ENCODE measurements around the gene AP5S1. TPM values are rescaled to one million over a fixed set of nuclear protein-coding genes. Genes with fewer than 3 reads are reported as not detected.

The AP5S1 gene
- total and polyA plus RNA-seq, 10 of the 15 experiments (the other 5 are each of a cell fraction or from before 2014, with no cell fraction given): 3.8 to 13.2 (median 7.8) TPM

DNA sequence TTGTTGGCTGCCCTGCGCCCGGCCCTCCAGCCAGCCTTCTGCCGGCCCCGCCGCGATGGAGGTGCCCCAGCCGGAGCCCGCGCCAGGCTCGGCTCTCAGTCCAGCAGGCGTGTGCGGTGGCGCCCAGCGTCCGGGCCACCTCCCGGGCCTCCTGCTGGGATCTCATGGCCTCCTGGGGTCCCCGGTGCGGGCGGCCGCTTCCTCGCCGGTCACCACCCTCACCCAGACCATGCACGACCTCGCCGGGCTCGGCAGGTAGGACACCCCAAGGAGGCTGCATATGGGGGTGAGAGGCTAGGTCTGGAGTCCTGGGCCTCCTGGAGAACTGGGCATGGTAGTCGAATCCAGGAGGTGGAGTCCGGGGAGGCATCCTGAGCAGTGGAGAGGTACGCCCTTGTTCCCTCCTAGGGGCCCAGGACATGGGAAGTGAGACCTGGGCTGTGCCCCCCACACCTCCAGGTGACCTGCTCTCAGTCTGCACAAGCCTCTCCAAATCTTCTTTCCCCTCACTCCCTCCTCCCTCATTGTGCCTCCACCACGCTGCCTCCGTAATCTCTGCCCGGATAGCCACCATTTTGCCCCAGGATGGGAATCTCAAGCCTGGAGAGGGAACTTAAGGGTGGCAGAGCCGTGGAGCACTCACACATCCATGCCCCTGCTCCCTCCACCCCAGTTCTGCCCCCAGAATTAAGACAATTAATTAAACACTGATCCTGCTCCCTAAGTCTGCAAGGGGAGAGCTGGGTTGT is 23.7 kb upstream of the AP5S1 start:
- Histone ChIP-seq H3K4me3 (peak overlapping the region; percentile 77), H2AFZ (ENCODE audit: control insufficient read depth, low read depth, low read length) (no peak overlapping the region; the same call in 1 of the 2 replicates), H3K27ac (ENCODE audit: control insufficient read depth, insufficient read depth) (peak overlapping the region; percentile 62), H3K36me3 (ENCODE audit: control insufficient read depth in 2 of 2, insufficient read depth in 2 of 2, low read length in 1 of 2) (peaks cover 5 to 12% of the 10 kb centered on the region in 2 experiments; a peak in 3 of 4 replicates), H3K4me1 (ENCODE audit: control insufficient read depth, insufficient read depth, low read length) (peaks cover 36% of the 10 kb centered on the region), H3K27me3 (replicated peaks in 1 of 2; ENCODE audit: control insufficient read depth in 2 of 2, insufficient read depth in 2 of 2, low read length in 1 of 2) (no peaks in the 10 kb centered on the region), H4K20me1 (ENCODE audit: control insufficient read depth, insufficient read depth) (no peaks in the 10 kb centered on the region), H3K79me2 (ENCODE audit: control insufficient read depth, insufficient read depth, low read length) (peaks cover 18% of the 10 kb centered on the region), H3K9ac (ENCODE audit: control insufficient read depth, insufficient read depth, low read length) (peak overlapping the region; percentile 68), H3K4me2 (ENCODE audit: control insufficient read depth, insufficient read depth) (peak overlapping the region; percentile 85), H3K9me3 (replicated peaks; ENCODE audit: control insufficient read depth, insufficient read depth, low read length) (no peaks in the 10 kb centered on the region)
- in situ Hi-C loops (cut with MboI): no loop called here
- no TSS peak for BruUV-seq (replicated peaks)
- POLR2A ChIA-PET: interaction anchor here (0.6 to 1.1 kb wide), 4 partner anchors 24 to 1173 kb away, joined by 3 to 6 read pairs (median 3); partner anchors contain the start of gene AP5S1
- DNase-seq (ENCODE audit: low read depth, low spot score): no peak
- WGBS (ENCODE audit: insufficient coverage, insufficient replicate concordance, low lambda C conversion rate, missing lambda C conversion rate): 10% methylated on average over 27 of the region's 33 CpGs
- FAIRE-seq: no peak
- RAD21 ChIA-PET (ENCODE audit: unreplicated experiment): interaction anchor here (0.8 to 1.4 kb wide), 5 partner anchors 9 to 275 kb away, joined by 3 to 5 read pairs (median 4); partner anchors contain the start of gene AP5S1
- peak; percentile 18 for ATAC-seq
- SMC1A ChIA-PET (ENCODE audit: uncharacterized antibody, unreplicated experiment): interaction anchor here (1.2 to 1.4 kb wide), 2 partner anchors 22 to 24 kb away, joined by 3 to 5 read pairs; partner anchors contain the start of gene AP5S1
- CTCF ChIA-PET: interaction anchor here (1.1 to 2.1 kb wide), 3 partner anchors 9 to 58 kb away, joined by 3 to 30 read pairs (median 5); partner anchors contain the start of gene AP5S1
- TF ChIP-seq IKZF1 (conservative IDR thresholded peaks at IDR 0.05) (no peak), ZNF622 (IDR thresholded peaks at IDR 0.05) (no peak), GABPA (IDR thresholded peaks at IDR 0.05; ENCODE audit: low read depth) (no peak), NBN (IDR thresholded peaks at IDR 0.05) (no peak), BACH1 (IDR thresholded peaks at IDR 0.05; ENCODE audit: borderline replicate concordance) (no peak), TARDBP (IDR thresholded peaks at IDR 0.05; ENCODE audit: borderline replicate concordance) (no peak), BHLHE40 (IDR thresholded peaks at IDR 0.05; ENCODE audit: borderline replicate concordance in 1 of 2, low read depth in 2 of 2, low read length in 1 of 2) (no peak), NFIC (IDR thresholded peaks at IDR 0.05; ENCODE audit: low read depth, low read length) (no peak)
- TF ChIP-seq, protein P1, sequence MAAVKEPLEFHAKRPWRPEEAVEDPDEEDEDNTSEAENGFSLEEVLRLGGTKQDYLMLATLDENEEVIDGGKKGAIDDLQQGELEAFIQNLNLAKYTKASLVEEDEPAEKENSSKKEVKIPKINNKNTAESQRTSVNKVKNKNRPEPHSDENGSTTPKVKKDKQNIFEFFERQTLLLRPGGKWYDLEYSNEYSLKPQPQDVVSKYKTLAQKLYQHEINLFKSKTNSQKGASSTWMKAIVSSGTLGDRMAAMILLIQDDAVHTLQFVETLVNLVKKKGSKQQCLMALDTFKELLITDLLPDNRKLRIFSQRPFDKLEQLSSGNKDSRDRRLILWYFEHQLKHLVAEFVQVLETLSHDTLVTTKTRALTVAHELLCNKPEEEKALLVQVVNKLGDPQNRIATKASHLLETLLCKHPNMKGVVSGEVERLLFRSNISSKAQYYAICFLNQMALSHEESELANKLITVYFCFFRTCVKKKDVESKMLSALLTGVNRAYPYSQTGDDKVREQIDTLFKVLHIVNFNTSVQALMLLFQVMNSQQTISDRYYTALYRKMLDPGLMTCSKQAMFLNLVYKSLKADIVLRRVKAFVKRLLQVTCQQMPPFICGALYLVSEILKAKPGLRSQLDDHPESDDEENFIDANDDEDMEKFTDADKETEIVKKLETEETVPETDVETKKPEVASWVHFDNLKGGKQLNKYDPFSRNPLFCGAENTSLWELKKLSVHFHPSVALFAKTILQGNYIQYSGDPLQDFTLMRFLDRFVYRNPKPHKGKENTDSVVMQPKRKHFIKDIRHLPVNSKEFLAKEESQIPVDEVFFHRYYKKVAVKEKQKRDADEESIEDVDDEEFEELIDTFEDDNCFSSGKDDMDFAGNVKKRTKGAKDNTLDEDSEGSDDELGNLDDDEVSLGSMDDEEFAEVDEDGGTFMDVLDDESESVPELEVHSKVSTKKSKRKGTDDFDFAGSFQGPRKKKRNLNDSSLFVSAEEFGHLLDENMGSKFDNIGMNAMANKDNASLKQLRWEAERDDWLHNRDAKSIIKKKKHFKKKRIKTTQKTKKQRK (IDR thresholded peaks at IDR 0.05; ENCODE audit: low read depth, low read length): no peak
- TF ChIP-seq, protein P2, sequence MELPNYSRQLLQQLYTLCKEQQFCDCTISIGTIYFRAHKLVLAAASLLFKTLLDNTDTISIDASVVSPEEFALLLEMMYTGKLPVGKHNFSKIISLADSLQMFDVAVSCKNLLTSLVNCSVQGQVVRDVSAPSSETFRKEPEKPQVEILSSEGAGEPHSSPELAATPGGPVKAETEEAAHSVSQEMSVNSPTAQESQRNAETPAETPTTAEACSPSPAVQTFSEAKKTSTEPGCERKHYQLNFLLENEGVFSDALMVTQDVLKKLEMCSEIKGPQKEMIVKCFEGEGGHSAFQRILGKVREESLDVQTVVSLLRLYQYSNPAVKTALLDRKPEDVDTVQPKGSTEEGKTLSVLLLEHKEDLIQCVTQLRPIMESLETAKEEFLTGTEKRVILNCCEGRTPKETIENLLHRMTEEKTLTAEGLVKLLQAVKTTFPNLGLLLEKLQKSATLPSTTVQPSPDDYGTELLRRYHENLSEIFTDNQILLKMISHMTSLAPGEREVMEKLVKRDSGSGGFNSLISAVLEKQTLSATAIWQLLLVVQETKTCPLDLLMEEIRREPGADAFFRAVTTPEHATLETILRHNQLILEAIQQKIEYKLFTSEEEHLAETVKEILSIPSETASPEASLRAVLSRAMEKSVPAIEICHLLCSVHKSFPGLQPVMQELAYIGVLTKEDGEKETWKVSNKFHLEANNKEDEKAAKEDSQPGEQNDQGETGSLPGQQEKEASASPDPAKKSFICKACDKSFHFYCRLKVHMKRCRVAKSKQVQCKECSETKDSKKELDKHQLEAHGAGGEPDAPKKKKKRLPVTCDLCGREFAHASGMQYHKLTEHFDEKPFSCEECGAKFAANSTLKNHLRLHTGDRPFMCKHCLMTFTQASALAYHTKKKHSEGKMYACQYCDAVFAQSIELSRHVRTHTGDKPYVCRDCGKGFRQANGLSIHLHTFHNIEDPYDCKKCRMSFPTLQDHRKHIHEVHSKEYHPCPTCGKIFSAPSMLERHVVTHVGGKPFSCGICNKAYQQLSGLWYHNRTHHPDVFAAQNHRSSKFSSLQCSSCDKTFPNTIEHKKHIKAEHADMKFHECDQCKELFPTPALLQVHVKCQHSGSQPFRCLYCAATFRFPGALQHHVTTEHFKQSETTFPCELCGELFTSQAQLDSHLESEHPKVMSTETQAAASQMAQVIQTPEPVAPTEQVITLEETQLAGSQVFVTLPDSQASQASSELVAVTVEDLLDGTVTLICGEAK (IDR thresholded peaks at IDR 0.05; ENCODE audit: borderline replicate concordance): no peak
- intact Hi-C loops (cut with micrococcal nuclease; ENCODE audit: unreplicated experiment): loop anchor here (5.0 kb wide), 1 partner anchor 111 kb away; no protein-coding TSS in a partner anchor
